ENCODE results near the gene DUSP8. TPM values are rescaled to one million over a fixed set of nuclear protein-coding genes. Genes with fewer than 3 reads are reported as not detected.

Gene DUSP8
- total RNA-seq, 1 donor from 2014 or later: 2.4 TPM

DNA sequence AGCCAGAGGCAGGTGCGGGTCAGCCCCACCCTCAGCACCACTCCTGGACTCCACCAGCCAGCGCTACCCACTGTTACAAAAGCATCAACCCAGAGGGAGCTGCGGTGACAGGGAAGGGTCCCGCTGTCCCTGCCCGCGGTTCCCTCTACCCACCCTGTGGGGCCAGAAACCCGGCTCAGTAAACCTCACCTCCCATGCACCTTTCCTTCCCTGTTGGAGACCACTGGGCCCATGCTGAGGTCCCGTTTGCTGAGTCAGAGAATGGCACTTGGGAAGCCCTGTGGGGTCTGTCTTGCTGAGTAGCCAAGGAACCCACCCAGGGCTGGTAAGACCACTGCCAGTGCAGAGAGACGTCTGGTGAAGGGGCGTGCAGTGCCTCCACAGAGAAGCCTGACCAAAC lies 43.4 kb downstream of the DUSP8 start:
- H3K4me3 Mint-ChIP-seq: no peak overlapping the region
- intact Hi-C loops (cut with micrococcal nuclease): no loop called here
- H3K27ac Mint-ChIP-seq: no peak overlapping the region
- no peaks in the 10 kb centered on the region for H3K4me1 Mint-ChIP-seq (ENCODE audit: low read depth)
- H3K9me3 Mint-ChIP-seq: no peaks in the 10 kb centered on the region
- H3K27me3 Mint-ChIP-seq (ENCODE audit: insufficient read depth): no peaks in the 10 kb centered on the region
- peaks cover 2% of the 10 kb centered on the region for H3K36me3 Mint-ChIP-seq (ENCODE audit: low read depth)
- DNase-seq (ENCODE audit: low spot score): no peak

DNA sequence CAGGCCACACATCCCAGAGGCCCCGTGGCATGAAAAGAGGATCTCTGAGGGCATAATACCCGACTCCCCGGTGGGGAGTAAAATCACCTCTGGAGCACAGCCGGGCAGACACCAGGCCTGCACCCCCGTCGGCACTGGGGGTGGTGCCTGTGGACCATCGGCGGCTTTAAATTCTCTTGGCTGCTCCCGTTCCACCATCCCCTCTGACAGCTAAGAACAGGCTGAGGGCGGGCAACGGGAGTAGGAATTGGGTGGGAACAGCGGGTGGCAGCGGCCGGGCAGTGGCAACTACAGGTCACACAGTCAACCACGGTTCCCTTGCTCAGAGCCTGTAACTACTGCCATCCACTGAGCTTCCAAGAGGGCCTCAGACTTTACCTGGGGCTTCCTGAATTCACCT lies 45.3 kb downstream of the DUSP8 start:
- Mint-ChIP-seq H3K27ac (no peak overlapping the region), H3K36me3 (ENCODE audit: low read depth) (no peaks in the 10 kb centered on the region), H3K4me3 (no peak overlapping the region), H3K27me3 (ENCODE audit: insufficient read depth) (no peaks in the 10 kb centered on the region), H3K9me3 (no peaks in the 10 kb centered on the region), H3K4me1 (ENCODE audit: low read depth) (no peaks in the 10 kb centered on the region)
- intact Hi-C loops (cut with micrococcal nuclease): no loop called here
- DNase-seq (ENCODE audit: low spot score): no peak

DNA sequence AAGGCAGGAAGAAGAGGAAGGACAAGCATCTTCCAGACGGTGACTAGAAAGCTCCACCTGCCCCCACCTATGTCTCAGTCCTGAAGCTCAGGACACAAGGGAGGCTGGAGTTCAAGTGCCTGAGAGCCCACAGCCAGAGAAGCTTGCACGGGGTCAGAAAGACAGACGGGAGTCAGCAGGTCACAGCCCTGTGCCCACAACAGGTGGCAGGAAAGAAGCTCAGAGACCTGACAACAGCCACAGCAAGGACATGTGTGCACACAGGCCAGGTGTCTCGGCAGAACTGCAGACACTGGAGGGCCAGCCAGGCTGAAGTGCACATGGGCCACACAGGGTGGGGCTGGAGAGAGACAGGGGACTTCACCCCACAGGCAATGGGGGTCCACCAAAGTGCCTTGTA lies 48.3 kb downstream of the DUSP8 start:
- Mint-ChIP-seq H3K4me3 (no peak overlapping the region), H3K9me3 (no peaks in the 10 kb centered on the region), H3K4me1 (ENCODE audit: low read depth) (no peaks in the 10 kb centered on the region), H3K27me3 (ENCODE audit: insufficient read depth) (no peaks in the 10 kb centered on the region), H3K27ac (no peak overlapping the region), H3K36me3 (ENCODE audit: low read depth) (no peaks in the 10 kb centered on the region)
- intact Hi-C loops (cut with micrococcal nuclease): no loop called here
- DNase-seq (ENCODE audit: low spot score): no peak

DNA sequence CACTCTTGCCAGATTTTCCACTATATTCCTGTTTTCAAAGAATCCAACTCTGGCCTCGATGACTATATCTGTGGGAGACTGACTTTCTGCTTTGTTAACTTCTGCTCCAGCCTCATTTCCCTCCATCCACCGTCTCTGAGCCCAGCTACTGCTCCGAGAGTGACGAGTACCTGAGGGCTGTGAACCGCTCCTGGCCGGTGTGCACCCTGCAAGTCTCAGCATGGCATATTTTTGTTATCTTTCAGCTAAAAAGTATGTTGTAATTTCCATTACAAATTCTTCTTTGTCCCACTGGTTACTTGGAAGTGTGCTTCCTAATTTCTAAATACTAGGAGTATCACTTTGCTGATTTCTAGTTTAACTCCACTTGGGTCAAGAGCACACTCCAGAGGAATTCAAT lies 49.0 kb downstream of the DUSP8 start:
- Mint-ChIP-seq H3K4me3 (no peak overlapping the region), H3K4me1 (ENCODE audit: low read depth) (no peaks in the 10 kb centered on the region), H3K27me3 (ENCODE audit: insufficient read depth) (no peaks in the 10 kb centered on the region), H3K27ac (no peak overlapping the region), H3K36me3 (ENCODE audit: low read depth) (no peaks in the 10 kb centered on the region), H3K9me3 (no peaks in the 10 kb centered on the region)
- intact Hi-C loops (cut with micrococcal nuclease): no loop called here
- DNase-seq (ENCODE audit: low spot score): no peak

DNA sequence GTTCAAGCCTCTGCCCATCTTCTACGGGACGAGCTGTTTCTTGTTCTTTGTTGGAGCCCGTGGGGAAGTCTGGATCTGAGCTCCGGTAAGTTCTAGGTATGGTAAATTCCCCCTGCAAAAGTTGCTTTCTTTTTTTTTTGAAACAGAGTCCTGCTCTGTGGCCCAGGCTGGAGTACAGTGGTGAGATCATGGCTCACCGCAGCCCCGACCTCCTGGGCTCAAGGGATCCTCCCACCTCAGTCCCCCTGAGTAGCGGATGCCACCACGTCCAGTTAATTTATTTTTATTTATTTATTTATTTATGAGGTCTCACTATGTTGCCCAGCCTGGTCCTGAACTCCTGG lies 50.0 kb downstream of the DUSP8 start:
- intact Hi-C loops (cut with micrococcal nuclease): no loop called here
- Mint-ChIP-seq H3K4me1 (ENCODE audit: low read depth) (no peaks in the 10 kb centered on the region), H3K4me3 (no peak overlapping the region), H3K36me3 (ENCODE audit: low read depth) (no peaks in the 10 kb centered on the region), H3K27ac (no peak overlapping the region), H3K9me3 (no peaks in the 10 kb centered on the region), H3K27me3 (ENCODE audit: insufficient read depth) (no peaks in the 10 kb centered on the region)
- DNase-seq (ENCODE audit: low spot score): no peak

DNA sequence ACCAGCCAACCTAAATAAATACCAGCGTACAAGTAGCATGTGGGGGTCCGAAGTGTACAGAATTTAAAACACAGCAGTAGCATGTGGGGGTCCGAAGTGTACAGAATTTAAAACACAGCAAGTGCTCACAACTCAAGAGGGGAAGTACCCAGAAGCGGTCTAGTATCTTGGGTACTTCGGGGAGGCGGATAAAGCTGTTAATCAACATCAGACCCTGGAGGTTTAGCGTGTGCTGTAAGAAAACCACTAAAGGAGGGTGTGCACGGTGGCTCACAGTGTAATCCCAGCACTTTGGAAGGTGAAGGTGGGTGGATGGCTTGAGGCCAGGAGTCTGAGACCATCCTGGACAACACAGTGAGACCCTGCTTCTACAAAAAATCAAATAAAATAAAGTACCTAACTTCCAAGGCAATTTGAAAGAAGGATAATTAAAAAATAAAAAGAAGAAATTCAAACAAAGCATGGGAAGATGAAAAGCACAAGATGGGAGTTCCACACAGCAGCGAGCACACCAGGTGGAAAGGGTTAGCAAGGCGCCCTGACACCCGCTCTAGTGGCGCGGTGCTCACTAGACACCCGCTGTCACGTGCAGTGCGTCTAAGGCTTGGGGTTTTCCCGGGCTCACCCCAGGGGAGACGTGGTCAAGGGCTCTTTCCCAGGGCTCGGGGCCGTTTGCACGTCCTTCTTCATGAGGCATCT lies 50.5 kb downstream of the DUSP8 start:
- no peak overlapping the region for H3K4me3 Mint-ChIP-seq

DNA sequence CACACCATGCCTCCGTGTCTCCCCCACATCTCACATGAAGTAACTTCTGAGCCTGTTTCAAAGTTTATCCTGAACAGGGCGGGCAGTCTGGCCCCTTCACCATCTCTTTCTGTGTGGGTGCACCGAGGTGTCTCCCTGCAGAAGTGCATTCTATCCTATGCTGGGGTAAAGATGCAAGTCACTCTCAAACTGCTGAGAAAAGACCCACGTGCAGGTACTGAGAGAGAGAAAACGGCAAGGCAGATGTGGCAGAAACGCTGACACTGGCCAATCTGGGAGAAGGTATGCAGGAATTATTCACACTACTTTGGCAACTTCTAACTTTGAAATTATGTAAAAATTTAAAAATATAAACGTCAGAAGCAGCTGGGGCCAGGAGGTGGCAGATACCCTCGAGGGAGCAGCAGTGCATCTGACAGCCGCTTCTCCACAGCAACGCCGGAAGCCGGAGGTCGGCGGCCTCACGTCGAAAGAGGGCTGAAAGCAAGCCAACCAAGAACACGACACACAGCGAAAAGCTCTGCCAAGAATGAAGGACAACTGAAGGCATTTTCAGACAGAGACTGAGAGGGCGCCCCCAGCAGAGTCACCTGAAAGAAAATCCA lies 51.3 kb downstream of the DUSP8 start:
- no peak overlapping the region for H3K27ac Mint-ChIP-seq
- intact Hi-C loops (cut with micrococcal nuclease): no loop called here
- no peaks in the 10 kb centered on the region for H3K9me3 Mint-ChIP-seq
- no peak for DNase-seq (ENCODE audit: low spot score)
- H3K4me3 Mint-ChIP-seq: no peak overlapping the region
- peaks cover 6% of the 10 kb centered on the region for H3K4me1 Mint-ChIP-seq (ENCODE audit: low read depth)
- H3K36me3 Mint-ChIP-seq (ENCODE audit: low read depth): no peaks in the 10 kb centered on the region
- H3K27me3 Mint-ChIP-seq (ENCODE audit: insufficient read depth): no peaks in the 10 kb centered on the region

More for the DNA sequence above, 50.5 kb downstream of the DUSP8 start:
- H3K36me3 Mint-ChIP-seq (ENCODE audit: low read depth): no peaks in the 10 kb centered on the region
- peaks cover 2% of the 10 kb centered on the region for H3K4me1 Mint-ChIP-seq (ENCODE audit: low read depth)
- intact Hi-C loops (cut with micrococcal nuclease): no loop called here
- H3K27me3 Mint-ChIP-seq (ENCODE audit: insufficient read depth): no peaks in the 10 kb centered on the region
- no peak for DNase-seq (ENCODE audit: low spot score)
- H3K27ac Mint-ChIP-seq: no peak overlapping the region
- no peaks in the 10 kb centered on the region for H3K9me3 Mint-ChIP-seq

DNA sequence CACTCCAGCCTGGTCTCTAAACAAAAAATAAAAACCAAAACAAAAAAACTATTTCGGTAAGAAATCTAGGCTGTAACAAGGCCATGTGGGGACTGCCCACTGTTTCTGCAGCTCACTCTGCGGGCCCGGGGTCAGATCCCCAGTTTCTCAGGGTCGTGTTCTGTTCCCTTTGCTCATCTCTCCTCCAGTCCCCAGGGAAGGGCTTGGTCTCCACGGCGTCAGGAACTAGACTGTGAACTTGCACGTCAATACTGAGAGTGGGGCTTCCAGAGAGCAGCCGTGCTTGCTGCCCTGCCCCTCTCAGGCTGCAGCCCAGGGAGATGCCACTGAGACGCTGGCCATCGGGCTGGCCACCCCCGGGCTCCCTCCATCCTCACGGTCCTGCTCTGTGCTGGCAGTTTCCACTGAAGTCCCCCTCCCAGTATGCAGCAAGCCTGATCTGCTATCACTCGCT lies 51.8 kb downstream of the DUSP8 start:
- Mint-ChIP-seq H3K9me3 (no peaks in the 10 kb centered on the region), H3K36me3 (ENCODE audit: low read depth) (no peaks in the 10 kb centered on the region), H3K4me1 (ENCODE audit: low read depth) (peaks cover 6% of the 10 kb centered on the region), H3K27ac (no peak overlapping the region), H3K27me3 (ENCODE audit: insufficient read depth) (no peaks in the 10 kb centered on the region), H3K4me3 (no peak overlapping the region)
- DNase-seq (ENCODE audit: low spot score): no peak
- intact Hi-C loops (cut with micrococcal nuclease): no loop called here

DNA sequence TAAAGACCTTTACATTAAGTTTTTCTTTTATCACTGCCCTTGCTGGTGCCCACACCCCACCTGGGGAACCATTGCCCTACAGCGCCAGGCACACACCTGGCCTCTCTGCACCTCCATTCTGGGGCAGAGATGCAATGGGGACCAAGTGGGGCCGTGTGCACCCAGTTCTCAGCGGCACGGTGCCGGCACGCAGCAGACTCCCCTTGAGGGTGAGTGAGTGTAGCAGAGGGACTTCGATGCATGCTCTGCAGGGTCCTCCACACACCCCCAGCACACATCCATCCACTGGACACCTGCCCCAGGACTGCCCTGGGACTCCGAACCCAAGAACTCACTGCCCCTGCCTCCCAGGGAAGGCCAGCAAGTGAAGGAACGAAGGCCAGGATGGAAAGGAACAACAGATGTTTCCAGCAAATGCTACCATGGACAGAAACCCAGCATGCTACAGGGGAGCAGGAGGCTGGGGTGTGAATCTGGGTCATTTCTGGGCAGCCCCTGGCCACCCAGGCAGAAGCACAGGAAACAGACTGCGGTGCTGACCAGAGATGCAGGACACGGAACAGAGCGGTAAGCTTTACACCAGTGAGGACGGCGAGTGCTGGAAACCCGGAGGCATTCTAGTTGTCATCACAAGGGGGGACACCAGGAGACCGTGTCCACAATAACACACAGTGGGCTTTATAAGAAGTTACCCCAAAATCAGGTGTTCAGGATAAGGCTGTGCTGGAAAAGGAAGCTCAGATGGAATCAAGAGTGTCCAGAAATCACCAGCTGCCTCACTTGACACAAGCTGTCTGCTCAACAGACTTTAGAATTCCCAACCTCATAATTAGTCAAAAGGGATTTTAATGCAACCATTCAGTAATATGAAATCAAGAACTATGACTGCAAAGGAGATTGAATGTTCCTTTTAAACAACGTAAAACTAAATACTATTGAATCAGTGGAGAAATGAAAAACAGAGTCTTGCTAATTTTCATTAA lies 52.8 kb downstream of the DUSP8 start:
- intact Hi-C loops (cut with micrococcal nuclease): loop anchor here (10.0 kb wide), 1 partner anchor 405 kb away; no protein-coding TSS in a partner anchor

DNA sequence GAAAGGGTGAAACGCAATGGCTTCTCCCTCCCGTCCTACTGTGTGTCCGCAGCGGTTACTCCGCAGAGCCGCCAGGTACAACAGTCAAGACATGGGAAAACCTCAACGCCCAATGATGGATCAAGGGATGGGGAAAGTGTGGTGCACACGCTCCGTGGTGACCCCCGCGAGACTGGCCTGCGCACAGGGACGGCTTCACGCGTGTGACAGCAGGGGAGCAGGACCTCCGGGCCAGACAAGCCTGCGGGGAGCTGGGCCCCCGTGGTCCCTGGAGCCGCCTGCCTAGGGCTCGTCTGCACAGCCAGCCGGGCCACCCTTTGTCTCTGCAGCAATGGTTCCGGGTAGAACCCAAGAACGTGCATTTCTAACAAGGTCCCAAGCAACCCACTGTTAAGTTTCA lies 53.8 kb downstream of the DUSP8 start:
- no peak for DNase-seq (ENCODE audit: low spot score)
- Mint-ChIP-seq H3K36me3 (ENCODE audit: low read depth) (peaks cover 2% of the 10 kb centered on the region), H3K4me1 (ENCODE audit: low read depth) (peaks cover 6% of the 10 kb centered on the region), H3K27me3 (ENCODE audit: insufficient read depth) (no peaks in the 10 kb centered on the region), H3K4me3 (no peak overlapping the region), H3K9me3 (no peaks in the 10 kb centered on the region), H3K27ac (no peak overlapping the region)
- intact Hi-C loops (cut with micrococcal nuclease): loop anchor here (10.0 kb wide), 1 partner anchor 404 kb away; no protein-coding TSS in a partner anchor

More for the DNA sequence above, 52.8 kb downstream of the DUSP8 start:
- no peaks in the 10 kb centered on the region for H3K36me3 Mint-ChIP-seq (ENCODE audit: low read depth)
- H3K27me3 Mint-ChIP-seq (ENCODE audit: insufficient read depth): no peaks in the 10 kb centered on the region
- DNase-seq (ENCODE audit: low spot score): no peak
- H3K4me1 Mint-ChIP-seq (ENCODE audit: low read depth): peaks cover 6% of the 10 kb centered on the region
- H3K4me3 Mint-ChIP-seq: no peak overlapping the region
- H3K9me3 Mint-ChIP-seq: no peaks in the 10 kb centered on the region
- H3K27ac Mint-ChIP-seq: no peak overlapping the region

DNA sequence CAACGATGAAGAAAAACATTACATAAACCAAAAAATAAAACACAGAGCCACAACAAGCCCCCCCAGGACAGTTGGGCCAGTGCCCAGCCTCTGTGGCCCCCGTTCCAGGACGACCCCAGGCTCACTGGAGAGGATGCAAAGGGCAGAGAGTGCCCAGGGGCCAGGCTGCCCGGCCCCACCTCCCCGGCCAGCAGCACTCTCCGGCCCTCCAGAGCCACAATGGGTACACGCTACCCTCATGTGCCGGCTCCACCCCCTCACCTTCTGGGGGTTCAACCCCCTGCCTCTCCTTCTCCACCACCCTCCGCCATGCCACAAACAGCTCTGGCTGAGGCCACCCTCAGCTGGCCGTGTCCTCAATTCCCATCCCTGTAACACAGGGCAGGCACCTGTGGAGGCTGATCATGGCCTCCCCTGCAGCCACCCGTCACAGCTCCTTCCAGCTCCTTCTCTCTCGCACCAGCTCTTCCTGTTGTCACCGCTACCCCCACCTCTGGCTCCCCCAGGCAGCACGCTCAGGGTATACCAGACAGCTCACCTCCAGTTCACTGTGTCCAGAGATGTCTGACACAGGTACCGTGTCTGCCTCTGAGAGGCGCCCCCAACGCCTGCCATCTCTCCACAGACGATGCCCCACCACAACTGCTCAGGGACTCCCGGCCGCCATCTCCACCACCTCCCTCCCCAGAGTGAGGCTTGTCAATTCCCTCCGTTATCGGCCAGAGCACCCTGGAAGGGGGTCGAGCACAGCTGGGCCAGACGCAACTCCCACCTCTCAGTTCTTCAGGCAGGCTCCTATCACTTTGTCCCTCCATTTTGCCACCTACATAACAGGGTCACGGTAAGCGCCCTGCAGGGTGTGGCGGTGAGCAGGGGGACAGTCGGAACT lies 54.7 kb downstream of the DUSP8 start:
- Mint-ChIP-seq H3K36me3 (ENCODE audit: low read depth) (peaks cover 2% of the 10 kb centered on the region), H3K27me3 (ENCODE audit: insufficient read depth) (no peaks in the 10 kb centered on the region), H3K4me1 (ENCODE audit: low read depth) (peaks cover 6% of the 10 kb centered on the region), H3K4me3 (no peak overlapping the region), H3K9me3 (no peaks in the 10 kb centered on the region), H3K27ac (no peak overlapping the region)
- intact Hi-C loops (cut with micrococcal nuclease): loop anchor here (10.0 kb wide), 1 partner anchor 403 kb away; no protein-coding TSS in a partner anchor
- no peak for DNase-seq (ENCODE audit: low spot score)

Data from activated T-helper 1 cell treated with anti-CD3 and anti-CD28 coated beads, Interleukin-12 subunit alpha, Interleukin-12 subunit beta, Interleukin-2, Interleukin-4 antibody, amounts not matched to agents 30 ng/mL and 10 ng/mL and 1 ng/mL, durations not matched to agents 14 hours and 24 hours and 36 hours (primary cell).